Measurements from ENCODE around the gene YBX1.
"Not testable (repeated sequence)": the region's sequence is repeated elsewhere in the genome, so short reads cannot be mapped to it uniquely, and the experiment has no call there.

YBX1 gene

DNA sequence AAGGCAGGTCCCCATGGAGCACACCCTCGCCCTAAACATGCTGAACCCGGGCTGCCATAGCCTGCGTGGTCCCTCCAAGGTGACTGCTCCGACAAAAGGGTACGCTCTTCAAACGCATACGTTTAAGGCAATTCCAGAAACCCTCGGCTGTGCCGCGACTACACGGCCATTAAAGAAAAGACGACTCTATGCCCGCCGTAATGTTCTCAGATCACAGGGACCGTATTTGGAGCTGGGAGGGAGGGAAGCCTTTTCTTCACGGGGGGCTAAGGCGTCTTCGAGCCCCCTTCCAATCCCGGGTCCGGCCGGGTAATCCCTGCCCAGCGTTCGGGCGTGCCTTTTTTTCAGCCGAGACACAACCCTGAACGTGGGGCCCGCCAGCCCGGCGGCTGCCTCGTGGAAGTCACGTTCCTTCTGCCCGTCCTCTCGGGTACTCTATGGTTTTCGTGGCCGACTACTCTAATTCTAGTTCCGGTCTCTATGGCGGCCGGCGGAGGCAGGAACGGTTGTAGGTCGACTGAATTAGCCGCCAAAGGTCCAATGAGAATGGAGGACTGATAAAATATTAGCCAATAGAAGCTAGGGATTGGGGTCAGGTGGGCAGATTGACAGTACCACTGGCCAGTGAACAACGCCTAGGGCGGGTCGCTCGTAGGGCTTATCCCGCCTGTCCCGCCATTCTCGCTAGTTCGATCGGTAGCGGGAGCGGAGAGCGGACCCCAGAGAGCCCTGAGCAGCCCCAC lies at the start of gene YBX1:
Gene YBX1, plus strand, starts transcription at position 678 of the 743 bp plus-strand sequence. CDS start 148 bp downstream, outside the sequence.
- DNase-seq = peak; percentile 92 to 95

DNA sequence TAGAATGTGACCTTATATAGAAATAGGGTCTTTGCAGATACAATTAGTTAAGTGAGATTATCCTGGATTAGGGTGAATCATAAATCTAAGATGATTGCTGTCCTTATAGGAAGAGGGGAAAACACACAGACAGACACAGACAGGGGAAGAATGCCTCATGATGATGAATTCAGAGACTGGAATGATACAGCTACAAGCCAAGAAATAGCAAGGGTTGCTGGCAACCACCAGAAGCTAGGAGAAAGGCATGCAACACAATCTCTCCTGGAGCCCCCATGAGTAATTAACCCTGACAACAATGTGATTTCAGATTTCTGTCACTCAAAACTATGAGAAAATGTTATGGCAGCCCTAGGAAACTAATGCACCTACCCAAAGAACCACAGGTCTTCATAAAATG lies 43.1 kb upstream of the YBX1 start:
- DNase-seq = no peak

DNA sequence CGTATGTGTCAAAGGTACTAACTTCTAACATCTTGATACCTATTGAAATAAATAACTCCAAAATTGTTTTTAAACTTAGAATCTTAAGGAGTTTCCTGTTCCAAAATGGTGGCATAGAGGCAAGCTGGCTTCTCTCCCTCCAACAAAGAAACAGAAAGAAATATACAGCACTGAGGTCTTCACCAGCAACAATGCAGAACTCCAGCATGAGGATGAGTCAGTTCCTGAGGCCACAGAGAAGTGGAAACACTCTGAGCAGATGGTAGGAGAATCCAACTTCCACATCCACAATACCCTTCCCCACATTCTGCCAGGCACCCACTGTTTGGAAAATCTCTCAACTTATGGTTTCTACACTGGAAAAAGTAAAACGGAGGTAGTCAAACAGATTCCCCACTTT lies 36.2 kb upstream of the YBX1 start:
- no peak for DNase-seq

DNA sequence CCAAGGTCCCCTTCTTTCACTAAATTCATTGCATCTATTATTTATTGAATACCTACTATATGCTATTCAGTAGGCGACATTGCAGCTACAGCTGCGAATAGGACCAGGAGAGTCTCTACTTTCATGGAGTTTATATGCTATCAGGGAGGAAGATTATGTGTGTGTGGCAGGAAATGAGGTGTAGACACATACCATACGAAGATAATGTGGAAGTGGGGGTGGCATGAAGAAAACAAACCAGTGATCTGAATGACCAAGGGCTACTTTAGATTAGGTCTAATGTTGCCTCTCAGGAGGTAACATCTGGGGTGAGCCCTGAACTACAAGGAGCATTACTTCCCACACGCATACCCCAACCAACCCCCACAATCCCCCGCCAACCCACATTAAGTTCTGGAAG lies 25.0 kb upstream of the YBX1 start:
- DNase-seq = no peak

DNA sequence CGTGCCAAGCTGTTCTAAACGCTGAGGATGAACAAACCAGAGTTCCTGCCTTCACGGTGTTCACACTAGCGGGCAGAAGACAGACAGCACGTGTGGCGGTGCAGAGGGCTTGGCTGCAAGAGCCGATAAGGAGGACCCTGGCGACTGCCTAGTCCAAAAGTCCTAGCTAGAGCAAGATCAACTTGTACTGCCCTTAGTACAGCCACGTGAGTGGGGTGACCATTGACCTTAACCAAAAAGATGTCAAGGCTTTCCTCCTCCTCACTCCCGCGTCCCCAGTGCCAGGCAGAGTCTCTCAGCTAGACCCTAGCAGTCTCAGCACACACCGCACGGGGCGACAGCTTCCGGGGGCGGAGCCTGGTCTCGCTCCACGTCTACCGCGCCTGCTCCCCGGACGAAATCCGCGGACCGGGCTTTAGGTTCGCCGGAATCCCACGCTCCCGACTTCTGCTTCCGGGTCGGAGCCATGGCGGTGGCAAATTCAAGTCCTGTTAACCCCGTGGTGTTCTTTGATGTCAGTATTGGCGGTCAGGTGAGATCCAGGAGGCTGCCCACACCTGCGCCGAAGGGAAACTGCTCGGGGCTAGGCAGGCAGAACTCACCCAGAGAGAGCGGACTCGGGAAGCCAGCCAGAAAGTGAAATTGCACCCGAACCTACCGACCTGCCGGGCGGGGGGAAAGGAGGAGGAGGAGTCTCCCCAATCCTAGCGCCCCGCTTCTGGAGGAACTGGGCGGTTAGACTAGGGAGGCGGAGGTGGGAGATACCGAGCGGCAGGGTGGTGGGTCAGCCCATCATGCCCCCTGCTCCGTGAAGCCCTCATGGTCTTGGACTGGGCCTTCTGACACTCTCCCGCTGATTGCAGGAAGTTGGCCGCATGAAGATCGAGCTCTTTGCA lies 24.0 kb upstream of the YBX1 start, which contains the start of gene PPIH:
Gene PPIH, plus strand, starts transcription at position 443 of the 896 bp plus-strand sequence. Its CDS starts 24 bp downstream, at position 467.
- DNase-seq = peak; percentile 93 to 94

DNA sequence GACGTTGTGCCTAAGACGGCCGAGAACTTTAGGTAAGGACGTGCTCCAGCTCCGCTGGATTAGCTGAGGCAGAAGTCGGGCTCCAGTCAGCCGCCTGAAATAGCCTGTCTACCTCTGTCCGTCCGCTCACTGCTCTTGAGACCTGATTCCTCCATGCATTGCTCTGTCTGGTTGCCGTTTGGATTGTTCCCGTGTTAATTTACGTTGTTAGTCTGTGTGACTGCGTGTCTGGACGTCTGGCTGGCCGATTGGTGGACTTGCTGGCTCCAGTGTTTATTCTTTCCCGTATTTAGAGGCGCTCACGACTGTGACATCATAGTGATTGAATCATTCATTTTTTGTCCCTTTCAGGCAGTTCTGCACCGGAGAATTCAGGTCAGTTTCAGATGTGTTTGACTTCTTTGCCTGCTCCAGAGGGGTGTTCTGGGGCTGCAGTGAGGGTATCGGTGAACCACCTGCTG lies 23.3 kb upstream of the YBX1 start:
- no peak for DNase-seq

DNA sequence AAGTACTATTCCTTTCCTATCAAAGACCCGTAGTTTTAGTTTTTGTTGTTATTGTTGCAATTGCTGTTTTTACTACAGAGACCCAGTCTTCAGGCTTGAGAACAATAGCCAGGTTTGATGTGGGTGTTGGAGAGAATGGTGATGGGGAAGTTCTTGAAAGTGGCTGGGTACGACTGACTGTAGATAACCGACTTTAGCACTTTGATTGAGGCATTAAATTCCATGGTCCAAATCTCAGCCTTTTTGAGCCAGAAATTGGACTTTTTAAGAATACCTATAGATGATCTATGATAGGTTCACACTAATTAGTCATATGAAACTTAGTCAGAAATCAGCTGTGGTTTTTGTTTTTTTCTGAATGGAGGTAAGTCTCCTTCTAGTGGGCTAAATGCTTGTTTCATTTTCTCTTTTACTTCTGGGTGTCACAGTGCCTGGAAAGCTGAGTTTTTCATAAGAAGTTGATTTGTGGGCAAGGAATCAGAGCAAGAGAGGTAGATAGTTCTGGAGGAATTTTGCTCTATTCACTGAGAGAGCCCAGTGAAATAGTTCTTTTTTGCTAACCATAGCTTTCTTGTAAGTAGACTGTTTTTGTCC lies 21.2 kb upstream of the YBX1 start:
- no peak for DNase-seq

DNA sequence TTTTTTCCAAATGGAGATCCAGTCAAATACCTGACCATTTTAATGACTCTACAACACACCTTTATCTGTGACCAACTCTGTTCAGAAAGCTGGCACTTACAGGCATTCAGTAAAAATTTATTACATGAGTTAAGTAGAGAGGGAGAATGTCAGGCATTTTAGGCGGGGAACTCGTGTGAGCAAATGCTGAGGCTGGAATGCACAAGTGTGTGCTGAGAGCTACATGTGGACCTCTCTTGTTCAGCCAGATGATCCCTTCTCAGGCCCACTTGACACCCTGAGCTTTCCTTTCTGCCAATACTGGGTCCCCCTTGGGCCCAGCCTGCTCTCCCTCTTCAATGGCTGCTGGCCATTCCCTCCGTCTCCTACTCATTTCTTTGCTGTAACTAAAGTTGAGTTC lies 12.3 kb upstream of the YBX1 start:
- DNase-seq = no peak

DNA sequence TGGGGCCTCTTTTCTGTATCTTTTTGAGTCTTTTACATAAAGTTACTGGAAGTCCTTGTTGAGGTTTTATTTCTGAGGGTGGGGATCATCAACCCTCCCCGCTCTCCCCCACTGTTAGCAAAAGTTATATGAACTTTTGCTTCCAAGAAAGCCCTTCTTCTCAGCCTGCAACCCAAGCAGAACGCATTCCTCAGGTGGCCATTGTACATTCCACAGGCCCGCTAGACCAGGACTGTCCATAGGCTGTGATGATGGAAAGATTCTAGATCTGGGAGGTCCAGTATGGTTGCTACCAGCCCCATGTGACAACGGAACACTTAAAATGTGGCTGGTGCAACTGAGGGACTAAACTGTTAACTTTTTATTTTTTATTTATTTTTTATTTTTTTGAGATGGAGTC lies 11.8 kb upstream of the YBX1 start:
- no peak for DNase-seq

DNA sequence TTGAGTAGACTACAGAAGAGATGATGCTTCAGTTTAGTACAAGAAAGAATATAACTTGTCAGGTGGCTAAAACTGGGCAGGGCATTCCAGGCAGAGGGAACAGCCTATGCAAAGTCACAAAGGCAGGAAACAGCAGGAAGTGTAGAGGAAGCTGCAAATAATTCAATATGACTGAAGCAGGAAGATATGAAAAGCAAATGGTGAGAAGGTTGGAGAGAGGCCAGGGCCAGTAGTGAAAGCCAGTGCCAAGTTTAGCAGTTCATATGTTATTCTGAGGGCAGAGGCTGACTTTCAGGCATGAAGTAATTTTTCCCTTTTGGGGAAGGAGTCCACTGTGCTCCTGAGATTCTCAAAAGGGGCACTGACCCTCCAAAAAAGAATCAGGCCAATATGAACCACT lies 8.0 kb upstream of the YBX1 start:
- DNase-seq = no peak

DNA sequence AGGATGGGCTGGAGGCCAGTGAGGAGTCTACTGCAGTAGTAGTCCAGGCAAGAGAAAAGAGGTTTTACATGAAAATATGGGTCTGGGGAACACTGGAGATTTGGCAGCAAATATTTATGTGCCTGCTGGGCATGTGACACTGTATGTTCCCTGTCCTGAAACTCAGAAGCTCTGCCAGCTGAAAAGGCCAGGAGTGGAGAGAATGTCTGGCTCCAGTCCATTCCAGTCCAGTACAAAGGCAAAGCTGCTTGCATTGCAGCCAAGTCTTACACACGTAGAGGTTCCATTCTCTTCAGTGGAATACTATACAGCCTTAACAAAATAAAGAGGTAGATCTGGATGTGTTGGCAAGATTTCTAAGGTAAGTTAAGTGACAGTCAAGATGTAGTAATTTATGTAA lies 7.5 kb upstream of the YBX1 start:
- no peak for DNase-seq

DNA sequence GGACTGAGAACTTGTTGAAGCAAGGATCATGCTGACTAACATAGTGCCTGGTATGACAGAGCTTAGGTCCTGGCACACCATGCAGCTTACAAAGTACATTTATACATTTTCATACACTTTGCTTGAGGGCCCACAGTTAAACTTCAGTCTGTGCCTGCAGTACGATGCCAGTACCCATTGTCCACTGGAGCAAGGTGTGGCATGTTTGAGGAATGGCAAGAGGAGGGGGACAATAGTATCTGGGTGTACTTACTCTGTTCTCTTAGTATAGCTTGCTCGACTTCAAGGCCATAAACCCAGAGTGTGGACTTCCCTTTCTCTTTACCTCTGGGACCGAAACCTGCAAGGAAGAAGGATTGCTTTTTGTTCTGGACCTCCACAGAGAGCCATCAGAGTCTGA lies 6.8 kb upstream of the YBX1 start:
- no peak for DNase-seq

DNA sequence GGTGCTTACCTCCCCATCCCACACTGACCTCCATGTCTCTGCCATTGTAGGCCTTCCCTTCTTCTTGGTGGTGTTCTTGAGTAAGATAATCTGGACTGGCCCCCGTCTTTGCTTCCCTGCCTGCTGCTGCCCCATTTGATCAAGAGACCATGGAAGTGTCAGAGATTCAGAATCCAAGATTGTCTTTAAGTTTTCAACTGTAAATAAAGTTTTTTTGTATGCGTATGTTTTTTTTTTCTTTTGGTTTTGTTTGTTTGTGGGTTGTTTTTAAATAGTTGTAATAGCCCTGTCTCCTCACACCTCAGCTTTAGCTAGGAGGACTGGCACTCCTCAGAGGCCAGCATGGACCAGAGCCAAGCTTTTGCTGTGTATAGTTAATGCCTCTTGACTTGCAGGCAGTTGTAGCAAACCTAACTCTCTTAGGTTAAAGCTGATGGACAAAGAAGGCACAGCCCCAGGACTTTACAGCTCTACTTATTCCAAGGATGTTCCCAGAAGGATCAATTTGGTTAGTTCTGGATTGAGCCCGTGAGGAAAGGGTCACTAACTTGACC lies 5.6 kb upstream of the YBX1 start:
- no peak for DNase-seq

DNA sequence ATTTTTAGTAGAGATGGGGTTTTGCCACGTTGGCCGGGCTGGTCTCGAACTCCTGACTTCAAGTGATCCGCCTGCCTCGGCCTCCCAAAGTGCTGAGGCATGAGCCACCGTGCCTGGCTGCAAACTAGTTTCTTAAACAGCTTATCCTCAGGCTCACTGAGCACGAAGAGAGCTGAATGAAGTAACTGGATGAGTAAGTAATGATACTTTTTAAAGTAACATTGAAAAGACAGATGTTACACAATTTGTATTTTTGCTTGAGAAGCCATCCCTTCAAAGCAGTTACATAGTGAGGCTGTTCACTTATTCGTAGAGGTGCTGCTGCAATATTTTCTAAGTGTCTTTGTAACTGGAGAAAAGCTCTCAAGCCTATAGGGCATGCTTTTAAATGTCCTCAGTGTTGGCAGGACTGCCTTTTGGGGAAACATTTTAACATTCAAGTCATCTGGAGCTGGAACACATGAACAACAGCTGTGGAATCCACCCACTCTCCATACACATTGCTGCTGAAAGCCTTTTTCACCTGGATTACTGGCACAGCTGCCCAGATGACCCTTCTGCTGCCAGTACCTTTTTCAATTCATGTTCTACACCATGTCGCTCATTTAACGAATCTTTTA lies 2.7 kb upstream of the YBX1 start:
- no peak for DNase-seq

DNA sequence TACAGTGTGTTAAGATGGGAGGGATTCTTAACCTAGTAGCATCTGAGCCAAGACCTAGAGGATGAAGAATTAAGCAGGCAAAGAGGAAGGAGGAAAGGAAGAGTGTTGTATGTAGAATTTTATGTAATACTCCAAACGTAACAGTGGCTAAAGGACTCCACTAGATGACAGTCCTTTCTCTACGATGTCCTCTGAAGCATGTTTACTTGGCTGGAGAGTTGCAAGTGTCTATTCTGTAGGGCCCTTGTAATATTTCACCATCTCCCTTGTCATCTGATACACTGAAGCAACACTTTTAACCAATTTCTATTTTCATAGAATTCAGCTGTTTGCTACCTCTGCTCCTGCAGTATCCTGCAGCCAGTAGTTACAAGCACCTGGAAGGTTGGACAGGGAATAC lies 2.2 kb upstream of the YBX1 start:
- no peak for DNase-seq

DNA sequence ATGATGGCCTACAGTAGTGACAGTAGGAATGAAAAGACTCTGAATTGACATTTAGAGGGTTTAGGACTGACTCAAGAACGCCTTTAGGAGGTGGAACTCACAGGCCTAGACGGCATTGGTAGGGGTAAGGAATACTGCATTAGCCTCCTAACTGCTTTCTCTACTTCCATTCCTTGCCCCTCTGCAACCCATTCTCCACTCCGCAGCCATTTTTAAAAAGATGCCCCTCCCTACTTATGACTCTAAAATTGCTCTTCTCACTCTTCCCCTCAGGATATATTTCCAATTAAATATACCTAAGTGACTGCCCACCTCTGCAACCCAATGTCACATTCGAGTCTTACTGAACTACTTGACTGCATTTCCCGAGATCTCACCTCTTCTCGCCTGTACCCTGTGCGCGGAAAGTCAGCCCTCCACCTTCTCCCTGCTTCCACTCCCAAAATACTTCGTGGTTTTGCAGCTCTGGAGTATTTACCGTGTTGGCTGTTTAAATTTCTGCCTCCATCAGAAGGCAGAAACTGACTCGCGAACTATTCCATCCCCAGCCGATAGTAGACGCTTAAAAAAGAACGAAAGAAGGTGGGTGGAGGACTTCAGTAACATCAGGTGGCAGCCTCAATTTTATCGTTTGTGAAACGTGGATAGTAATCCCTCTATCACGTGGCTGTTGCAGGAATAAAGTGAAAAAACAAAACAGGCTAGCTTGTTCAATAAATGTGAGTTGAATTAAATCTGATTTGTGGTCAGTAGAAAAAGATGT lies 1.1 kb upstream of the YBX1 start:
- peak in 1 of 2 experiments; percentile 17 for DNase-seq

DNA sequence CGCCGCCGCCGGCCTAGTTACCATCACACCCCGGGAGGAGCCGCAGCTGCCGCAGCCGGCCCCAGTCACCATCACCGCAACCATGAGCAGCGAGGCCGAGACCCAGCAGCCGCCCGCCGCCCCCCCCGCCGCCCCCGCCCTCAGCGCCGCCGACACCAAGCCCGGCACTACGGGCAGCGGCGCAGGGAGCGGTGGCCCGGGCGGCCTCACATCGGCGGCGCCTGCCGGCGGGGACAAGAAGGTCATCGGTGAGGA lies 193 bp downstream of the YBX1 start:
- DNase-seq = not testable (repeated sequence)

DNA sequence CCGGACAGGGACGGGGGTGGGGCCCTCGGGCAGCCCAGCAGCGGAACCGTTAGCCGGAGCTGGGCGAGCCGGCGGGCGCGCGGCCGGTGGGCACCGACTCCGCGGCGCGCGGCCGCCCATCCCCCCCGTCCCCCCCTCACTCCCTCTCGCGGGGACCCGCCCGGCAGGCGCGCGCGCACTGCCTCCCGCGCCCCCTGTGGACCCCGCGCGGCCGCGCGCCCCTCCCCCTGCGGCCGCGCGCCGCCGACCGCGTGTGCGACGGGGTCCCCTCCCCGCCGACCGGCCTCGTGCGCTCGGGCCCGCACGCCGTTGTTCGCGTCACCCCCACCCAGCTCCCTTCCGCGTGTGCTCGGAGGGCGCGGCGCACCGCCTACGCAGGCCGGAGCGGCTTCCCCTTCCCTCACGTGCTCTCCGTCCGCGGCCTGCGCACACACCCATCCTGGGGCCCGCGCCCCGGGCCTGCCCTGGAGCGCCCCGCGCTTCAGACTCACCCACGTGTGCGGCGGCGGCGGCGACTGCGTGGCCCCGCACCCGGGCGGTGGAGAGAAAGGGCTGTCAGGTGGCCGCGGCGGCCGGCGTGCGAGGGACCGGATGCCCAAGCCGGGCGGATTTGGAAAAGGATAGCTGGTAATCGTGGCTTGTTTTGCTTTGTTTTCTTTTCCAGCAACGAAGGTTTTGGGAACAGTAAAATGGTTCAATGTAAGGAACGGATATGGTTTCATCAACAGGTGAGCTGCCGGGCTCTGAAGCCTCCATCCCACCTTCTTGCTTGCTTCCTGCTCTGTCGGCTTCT lies 717 bp downstream of the YBX1 start:
- peak; percentile 62 to 67 for DNase-seq

DNA sequence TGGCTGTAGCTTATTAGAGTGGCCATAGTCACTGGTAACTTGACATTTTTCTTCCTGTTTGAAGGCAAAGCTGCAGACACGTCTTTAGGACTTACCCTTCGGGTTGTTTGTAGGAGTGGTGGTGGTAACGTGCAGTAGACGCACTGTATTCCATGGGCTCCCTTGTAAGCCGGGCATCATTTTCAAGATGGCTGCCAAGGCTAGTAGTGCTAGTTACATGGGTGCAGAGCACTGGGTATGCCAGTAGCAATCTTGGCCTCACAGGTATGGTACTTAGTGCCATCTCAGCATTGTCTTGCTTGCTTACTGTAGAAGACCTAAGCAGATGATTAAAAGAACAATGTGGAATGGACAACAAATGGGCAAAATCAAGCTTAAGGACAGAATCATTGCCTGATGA lies 1.9 kb downstream of the YBX1 start:
- DNase-seq = peak in 1 of 2 experiments; percentile 4

DNA sequence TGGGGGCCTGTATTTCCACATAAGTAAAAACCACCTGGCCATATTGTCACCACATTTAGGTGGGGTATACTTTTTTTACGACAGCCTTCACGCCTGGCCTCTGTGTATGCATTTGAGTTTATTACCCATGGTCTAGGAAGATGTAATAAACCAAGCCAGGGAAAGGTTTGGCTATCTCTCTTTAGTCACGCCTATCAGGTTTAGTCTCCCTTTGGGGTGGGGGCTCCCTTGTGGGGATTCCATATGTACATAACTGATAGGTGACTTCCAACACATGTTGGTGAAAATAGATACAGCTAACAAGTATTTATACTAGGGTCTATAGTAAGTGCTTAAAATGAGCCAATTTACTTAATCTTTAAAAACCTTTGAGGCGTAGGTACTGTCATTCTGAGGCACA lies 4.2 kb downstream of the YBX1 start:
- DNase-seq = no peak

DNA sequence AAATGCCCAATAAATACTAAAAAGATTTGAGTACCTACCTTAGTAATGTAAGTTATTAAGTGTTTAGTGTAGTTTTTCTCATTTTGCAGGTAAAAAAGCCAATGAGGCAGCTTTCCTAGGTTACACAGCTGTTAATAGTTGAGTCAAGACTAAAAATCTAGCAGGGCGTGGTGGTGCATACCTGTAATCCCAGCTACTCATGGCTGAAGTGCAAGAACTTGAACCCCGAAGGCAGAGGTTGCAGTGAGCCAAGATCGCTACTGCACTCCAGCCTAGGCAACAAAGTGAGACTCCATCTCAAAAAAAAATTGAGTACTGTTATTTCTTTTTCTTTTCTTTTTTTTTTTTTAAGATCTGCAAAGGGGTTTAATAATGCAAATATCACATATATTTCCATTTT lies 7.7 kb downstream of the YBX1 start:
- DNase-seq = no peak

Data from stimulated activated CD4-positive, alpha-beta T cell treated with anti-CD3 and anti-CD28 coated beads, Interleukin-4, amount 100 ng/mL, for 4 hours (primary cell).